Uterus (tissue), 4 donors: ENCODE data around the gene NDEL1. TPM values are rescaled to one million over a fixed set of nuclear protein-coding genes. Genes with fewer than 3 reads are reported as not detected.

Experiments used
- DNase-seq, 2 donors: peaks; one replicate each; pipeline ENCODE4 v3.0.0-alpha.2; 2019 to 2020
- H3K27ac ChIP-seq, 2 donors: fragments of 200-600 bp; sonication (generic); 1 replicate in 1 of 2; 2 replicates in 1 of 2; pipeline ENCODE4 v1.5.1; 2016 to 2018
- H3K27me3 ChIP-seq, 2 donors: fragments of 200-600 bp; sonication (generic); one replicate each; pipeline ENCODE4 v1.5.1; 2018 to 2019; ENCODE audit warnings: control low read depth in 1 of 2
- H3K36me3 ChIP-seq, 2 donors: fragments of 200-600 bp; sonication (generic); one replicate each; pipeline ENCODE4 v1.5.1; 2019; ENCODE audit warnings: control low read depth in 1 of 2
- H3K4me1 ChIP-seq, 2 donors: fragments of 200-600 bp; sonication (generic); one replicate each; pipeline ENCODE4 v1.5.1; 2018 to 2019; ENCODE audit warnings: control low read depth in 1 of 2
- H3K4me3 ChIP-seq, 2 donors: fragments of 200-600 bp; sonication (generic); 1 replicate in 1 of 2; 2 replicates in 1 of 2; pipeline ENCODE4 v1.5.1; 2018 to 2019; ENCODE audit warnings: mild to moderate bottlenecking in 1 of 2
- H3K9me3 ChIP-seq, 2 donors: fragments of 200-600 bp; sonication (generic); one replicate each; pipeline ENCODE4 v1.5.1; 2019; ENCODE audit warnings: control low read depth in 1 of 2
- POLR2A ChIP-seq, 2 donors: fragments of 450-650 bp; IDR thresholded peaks; one replicate each; pipeline ENCODE4 v1.6.1; 2016; ENCODE audit warnings: antibody characterized with exemption in 2 of 2, mild to moderate bottlenecking in 1 of 2, moderate library complexity in 1 of 2
- intact Hi-C: fragments of 100-400 bp; cut with DNase I; formaldehyde crosslinking; loops from one replicate; pipeline ENCODE4 v1.15.1; 2023; ENCODE audit warnings: low total_unique reads
- total RNA-seq, 4 donors: library from RNA; depleted of rRNA in 3 of 4; stranded (reverse); fragments of >200 nt in 3 of 4; gene quantifications; one replicate each; pipeline versions ENCODE4 v1.1.0 to v1.2.4, GENCODE V29; 2014 to 2023
- TF ChIP-seq, protein P1 (sequence below), 4 experiments: fragments of 200-600 bp in 2 of 4; fragments of 450-650 bp in 2 of 4; sonication (generic) in 2 of 4; IDR thresholded peaks; one replicate each; pipeline ENCODE4 v1.5.1; 2016 to 2019; ENCODE audit warnings: antibody characterized with exemption in 4 of 4, mild to moderate bottlenecking in 2 of 4, moderate library complexity in 1 of 4
- donor health status: DM: yes; HTN: yes; CAD: no.

Gene NDEL1
- total RNA-seq, 4 donors from 2014 or later, result 19.5 to 114 (median 63.8) TPM

- H3K27ac ChIP-seq, result no peak overlapping the region
- no peak for DNase-seq
- intact Hi-C loops, result no loop called here
- no peak overlapping the region for H3K4me3 ChIP-seq
- no peaks in the 10 kb centered on the region for H3K4me1 ChIP-seq
- TF ChIP-seq, protein P1, sequence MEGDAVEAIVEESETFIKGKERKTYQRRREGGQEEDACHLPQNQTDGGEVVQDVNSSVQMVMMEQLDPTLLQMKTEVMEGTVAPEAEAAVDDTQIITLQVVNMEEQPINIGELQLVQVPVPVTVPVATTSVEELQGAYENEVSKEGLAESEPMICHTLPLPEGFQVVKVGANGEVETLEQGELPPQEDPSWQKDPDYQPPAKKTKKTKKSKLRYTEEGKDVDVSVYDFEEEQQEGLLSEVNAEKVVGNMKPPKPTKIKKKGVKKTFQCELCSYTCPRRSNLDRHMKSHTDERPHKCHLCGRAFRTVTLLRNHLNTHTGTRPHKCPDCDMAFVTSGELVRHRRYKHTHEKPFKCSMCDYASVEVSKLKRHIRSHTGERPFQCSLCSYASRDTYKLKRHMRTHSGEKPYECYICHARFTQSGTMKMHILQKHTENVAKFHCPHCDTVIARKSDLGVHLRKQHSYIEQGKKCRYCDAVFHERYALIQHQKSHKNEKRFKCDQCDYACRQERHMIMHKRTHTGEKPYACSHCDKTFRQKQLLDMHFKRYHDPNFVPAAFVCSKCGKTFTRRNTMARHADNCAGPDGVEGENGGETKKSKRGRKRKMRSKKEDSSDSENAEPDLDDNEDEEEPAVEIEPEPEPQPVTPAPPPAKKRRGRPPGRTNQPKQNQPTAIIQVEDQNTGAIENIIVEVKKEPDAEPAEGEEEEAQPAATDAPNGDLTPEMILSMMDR (IDR thresholded peaks at IDR 0.05), result no peak
- TF ChIP-seq POLR2A (IDR thresholded peaks at IDR 0.05), result no peak
- H3K27me3 ChIP-seq, result no peaks in the 10 kb centered on the region
- no peaks in the 10 kb centered on the region for H3K36me3 ChIP-seq
- H3K9me3 ChIP-seq, result no peaks in the 10 kb centered on the region
Observed at GRCh38 chr17:8455665-8456209, 20.1 kb downstream of the NDEL1 start.

DNA sequence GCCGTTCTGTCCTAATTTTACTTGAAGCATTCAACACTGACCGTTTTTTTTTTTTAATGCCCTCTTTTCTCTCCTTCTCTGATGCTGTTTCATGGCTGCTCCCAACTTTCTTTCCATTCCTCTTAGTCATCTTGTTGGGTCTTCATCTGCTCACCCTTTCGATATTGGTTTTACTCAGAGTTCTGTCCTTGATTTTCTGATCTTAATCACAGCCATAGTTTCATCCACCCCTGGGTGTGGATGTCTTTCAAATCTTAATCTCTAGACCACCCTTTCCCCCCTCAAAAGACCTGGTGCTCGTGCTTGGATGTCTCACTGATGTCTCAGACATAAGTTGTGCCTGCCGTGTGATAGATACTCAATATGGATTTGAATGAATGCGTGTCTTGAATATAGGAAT is 22.4 kb downstream of the NDEL1 start:
- Histone ChIP-seq H3K4me3 (no peak overlapping the region), H3K27me3 (no peaks in the 10 kb centered on the region), H3K36me3 (no peaks in the 10 kb centered on the region), H3K27ac (no peak overlapping the region), H3K4me1 (no peaks in the 10 kb centered on the region), H3K9me3 (no peaks in the 10 kb centered on the region)
- TF ChIP-seq, protein P1 (IDR thresholded peaks at IDR 0.05), result no peak
- TF ChIP-seq POLR2A (IDR thresholded peaks at IDR 0.05), result no peak
- no peak for DNase-seq
- intact Hi-C loops, result no loop called here

DNA sequence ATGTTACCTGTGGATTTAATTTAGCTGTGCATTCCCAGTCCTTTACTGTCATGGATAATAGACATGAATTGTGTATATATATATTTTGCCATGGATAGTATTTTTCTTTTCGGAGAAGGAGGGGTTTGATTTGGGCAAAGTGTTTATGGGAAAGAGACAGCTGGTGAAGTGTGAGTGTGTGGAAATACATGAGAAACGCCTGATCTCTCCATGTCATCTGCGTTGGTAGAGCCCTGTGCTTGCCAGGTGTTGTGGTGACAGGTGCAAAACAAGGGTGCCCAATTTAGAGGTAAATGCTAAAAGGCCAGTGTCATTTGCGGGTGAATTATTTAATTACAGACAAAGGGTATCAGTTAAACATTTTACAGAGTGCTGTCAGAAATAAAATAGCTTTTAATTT is 23.4 kb downstream of the NDEL1 start:
- intact Hi-C loops, result no loop called here
- no peaks in the 10 kb centered on the region for H3K4me1 ChIP-seq
- H3K36me3 ChIP-seq, result no peaks in the 10 kb centered on the region
- no peak for TF ChIP-seq POLR2A (IDR thresholded peaks at IDR 0.05)
- TF ChIP-seq, protein P1 (IDR thresholded peaks at IDR 0.05), result no peak
- H3K27ac ChIP-seq, result no peak overlapping the region
- H3K27me3 ChIP-seq, result no peaks in the 10 kb centered on the region
- H3K9me3 ChIP-seq, result no peaks in the 10 kb centered on the region
- DNase-seq, result no peak
- H3K4me3 ChIP-seq, result no peak overlapping the region

DNA sequence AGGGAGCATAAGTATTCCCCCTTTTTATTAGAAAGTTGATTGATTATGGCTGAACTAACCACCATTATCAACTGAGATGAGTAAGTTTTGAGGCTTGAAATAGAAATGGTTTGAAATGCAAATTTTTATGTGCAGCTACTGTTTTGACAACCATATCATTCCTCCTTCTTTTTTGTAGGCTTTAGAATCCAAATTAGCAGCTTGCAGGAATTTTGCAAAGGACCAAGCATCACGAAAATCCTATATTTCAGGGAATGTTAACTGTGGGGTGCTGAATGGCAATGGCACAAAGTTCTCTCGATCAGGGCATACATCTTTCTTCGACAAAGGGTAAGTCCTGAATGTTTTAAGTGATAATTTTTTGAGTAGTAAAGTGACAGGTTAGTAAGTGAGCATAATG is 24.1 kb downstream of the NDEL1 start:
- H3K4me3 ChIP-seq, result no peak overlapping the region
- H3K27me3 ChIP-seq, result no peaks in the 10 kb centered on the region
- peaks cover 0 to under 1% of the 10 kb centered on the region in 2 donors for H3K4me1 ChIP-seq
- no peaks in the 10 kb centered on the region for H3K9me3 ChIP-seq
- no peak for DNase-seq
- TF ChIP-seq, protein P1 (IDR thresholded peaks at IDR 0.05), result no peak
- TF ChIP-seq POLR2A (IDR thresholded peaks at IDR 0.05), result no peak
- no peak overlapping the region for H3K27ac ChIP-seq
- intact Hi-C loops, result no loop called here
- no peaks in the 10 kb centered on the region for H3K36me3 ChIP-seq

GRCh38 chr17:8462564-8462963 is 26.9 kb downstream of the NDEL1 start:
- no peak for TF ChIP-seq POLR2A (IDR thresholded peaks at IDR 0.05)
- TF ChIP-seq, protein P1 (IDR thresholded peaks at IDR 0.05), result no peak
- no peak for DNase-seq
- intact Hi-C loops, result no loop called here
- Histone ChIP-seq H3K36me3 (no peaks in the 10 kb centered on the region), H3K4me1 (peaks cover 0 to 11% of the 10 kb centered on the region in 2 donors), H3K27me3 (no peaks in the 10 kb centered on the region), H3K9me3 (no peaks in the 10 kb centered on the region), H3K27ac (no peak overlapping the region), H3K4me3 (no peak overlapping the region)
